Hindlimb muscle (tissue), 1 donor: Measurements from ENCODE around the gene CAMK1D. TPM values are rescaled to one million over a fixed set of nuclear protein-coding genes. Genes with fewer than 3 reads are reported as not detected.

ENCODE experiments used
- DNase-seq: peaks from one replicate; pipeline ENCODE4 v3.0.0-alpha.2; 2013
- polyA plus RNA-seq: library from polyadenylated mRNA; unstranded; fragments of 120-200 nt; gene quantifications from one replicate; pipeline ENCODE4 v1.2.1, GENCODE V29; 2013; ENCODE audit not compliant: insufficient read length

The CAMK1D gene
- polyA plus RNA-seq, 1 donor = 2.9 TPM

GRCh38 chr10:12828736-12829135 is 479.4 kb downstream of the CAMK1D start:
- DNase-seq = no peak

GRCh38 chr10:12829831-12830390 is 480.6 kb downstream of the CAMK1D start:
- no peak for DNase-seq

- DNase-seq = no peak
These were observed 482.7 kb downstream of the CAMK1D start for GRCh38 chr10:12832096-12832495.

GRCh38 chr10:12833451-12833850 is 484.1 kb downstream of the CAMK1D start:
- DNase-seq = no peak

- no peak for DNase-seq
These were observed 484.8 kb downstream of the CAMK1D start for GRCh38 chr10:12834116-12834665.

GRCh38 chr10:12834721-12835120 is 485.4 kb downstream of the CAMK1D start:
- no peak for DNase-seq

GRCh38 chr10:12835709-12836108 is 486.4 kb downstream of the CAMK1D start:
- DNase-seq = no peak

- DNase-seq = no peak
These were observed 489.0 kb downstream of the CAMK1D start for GRCh38 chr10:12838366-12838765.

- DNase-seq = no peak
These were observed 489.9 kb downstream of the CAMK1D start for GRCh38 chr10:12838995-12839927.

GRCh38 chr10:12839941-12840611 is 490.7 kb downstream of the CAMK1D start:
- peak; percentile 46 for DNase-seq

- DNase-seq = no peak
These were observed 492.1 kb downstream of the CAMK1D start for GRCh38 chr10:12841426-12841825.

GRCh38 chr10:12841826-12842225 is 492.5 kb downstream of the CAMK1D start:
- no peak for DNase-seq

- no peak for DNase-seq
These were observed 493.0 kb downstream of the CAMK1D start for GRCh38 chr10:12842310-12842709.

- no peak for DNase-seq
These were observed 494.1 kb downstream of the CAMK1D start for GRCh38 chr10:12843296-12843945.

- DNase-seq = peak; percentile 88
These were observed 495.6 kb downstream of the CAMK1D start for GRCh38 chr10:12844811-12845483.

- no peak for DNase-seq
These were observed 497.4 kb downstream of the CAMK1D start for GRCh38 chr10:12846718-12847117.

- no peak for DNase-seq
These were observed 498.1 kb downstream of the CAMK1D start for GRCh38 chr10:12847361-12847975.

GRCh38 chr10:12848439-12849173 is 499.3 kb downstream of the CAMK1D start:
- DNase-seq = no peak

GRCh38 chr10:12849319-12850181 is 500.2 kb downstream of the CAMK1D start:
- no peak for DNase-seq

GRCh38 chr10:12852687-12853086 is 503.3 kb downstream of the CAMK1D start:
- no peak for DNase-seq
